Measurements from ENCODE around the gene TMPRSS5. TPM values are rescaled to one million over a fixed set of nuclear protein-coding genes. Genes with fewer than 3 reads are reported as not detected.

Gene TMPRSS5
- total RNA-seq, 1 donor from 2014 or later: 1.3 TPM

GRCh38 chr11:113684496-113684895, 21.6 kb downstream of the TMPRSS5 start:
- Mint-ChIP-seq H3K27ac (ENCODE audit: unreplicated experiment) (no peak overlapping the region), H3K4me3 (ENCODE audit: unreplicated experiment) (no peak overlapping the region), H3K9me3 (ENCODE audit: unreplicated experiment) (peaks cover 4% of the 10 kb centered on the region), H3K36me3 (ENCODE audit: unreplicated experiment) (no peaks in the 10 kb centered on the region), H3K4me1 (ENCODE audit: low read depth, unreplicated experiment) (peaks cover 20% of the 10 kb centered on the region), H3K27me3 (ENCODE audit: unreplicated experiment) (no peaks in the 10 kb centered on the region)
- no peak for DNase-seq
- no peak for TF ChIP-seq CTCF (IDR thresholded peaks at IDR 0.05; ENCODE audit: partially characterized antibody, unreplicated experiment)

GRCh38 chr11:113683481-113684046, 22.5 kb downstream of the TMPRSS5 start:
- Mint-ChIP-seq H3K9me3 (ENCODE audit: unreplicated experiment) (peaks cover 6% of the 10 kb centered on the region), H3K4me3 (ENCODE audit: unreplicated experiment) (no peak overlapping the region), H3K36me3 (ENCODE audit: unreplicated experiment) (no peaks in the 10 kb centered on the region), H3K27ac (ENCODE audit: unreplicated experiment) (no peak overlapping the region), H3K4me1 (ENCODE audit: low read depth, unreplicated experiment) (peaks cover 20% of the 10 kb centered on the region), H3K27me3 (ENCODE audit: unreplicated experiment) (no peaks in the 10 kb centered on the region)
- TF ChIP-seq CTCF (IDR thresholded peaks at IDR 0.05; ENCODE audit: partially characterized antibody, unreplicated experiment): no peak
- DNase-seq: no peak

- H3K27ac Mint-ChIP-seq (ENCODE audit: unreplicated experiment): no peak overlapping the region
- peaks cover 20% of the 10 kb centered on the region for H3K4me1 Mint-ChIP-seq (ENCODE audit: low read depth, unreplicated experiment)
- no peaks in the 10 kb centered on the region for H3K27me3 Mint-ChIP-seq (ENCODE audit: unreplicated experiment)
- H3K9me3 Mint-ChIP-seq (ENCODE audit: unreplicated experiment): peaks cover 6% of the 10 kb centered on the region
- no peaks in the 10 kb centered on the region for H3K36me3 Mint-ChIP-seq (ENCODE audit: unreplicated experiment)
- no peak overlapping the region for H3K4me3 Mint-ChIP-seq (ENCODE audit: unreplicated experiment)
- TF ChIP-seq CTCF (IDR thresholded peaks at IDR 0.05; ENCODE audit: partially characterized antibody, unreplicated experiment): no peak
- DNase-seq: no peak
These were observed 24.2 kb downstream of the TMPRSS5 start for GRCh38 chr11:113681711-113682413.

- Mint-ChIP-seq H3K27me3 (ENCODE audit: unreplicated experiment) (no peaks in the 10 kb centered on the region), H3K4me3 (ENCODE audit: unreplicated experiment) (no peak overlapping the region), H3K9me3 (ENCODE audit: unreplicated experiment) (peaks cover 6% of the 10 kb centered on the region), H3K36me3 (ENCODE audit: unreplicated experiment) (no peaks in the 10 kb centered on the region), H3K27ac (ENCODE audit: unreplicated experiment) (no peak overlapping the region), H3K4me1 (ENCODE audit: low read depth, unreplicated experiment) (peaks cover 23% of the 10 kb centered on the region)
- DNase-seq: no peak
- TF ChIP-seq CTCF (IDR thresholded peaks at IDR 0.05; ENCODE audit: partially characterized antibody, unreplicated experiment): no peak
These were observed 24.8 kb downstream of the TMPRSS5 start for GRCh38 chr11:113681282-113681681.

GRCh38 chr11:113677685-113678084, 28.4 kb downstream of the TMPRSS5 start:
- DNase-seq: no peak
- Mint-ChIP-seq H3K27me3 (ENCODE audit: unreplicated experiment) (no peaks in the 10 kb centered on the region), H3K4me1 (ENCODE audit: low read depth, unreplicated experiment) (peaks cover 37% of the 10 kb centered on the region), H3K4me3 (ENCODE audit: unreplicated experiment) (no peak overlapping the region), H3K27ac (ENCODE audit: unreplicated experiment) (no peak overlapping the region), H3K36me3 (ENCODE audit: unreplicated experiment) (no peaks in the 10 kb centered on the region), H3K9me3 (ENCODE audit: unreplicated experiment) (peaks cover 4% of the 10 kb centered on the region)
- TF ChIP-seq CTCF (IDR thresholded peaks at IDR 0.05; ENCODE audit: partially characterized antibody, unreplicated experiment): no peak
